K562 (cell line): ENCODE results near the gene SCT. TPM values are rescaled to one million over a fixed set of nuclear protein-coding genes. Genes with fewer than 3 reads are reported as not detected.
A peak's percentile ranks its signal among the peaks of the same experiment; 100 is the strongest.

Source experiments
- ATAC-seq: fragments of 200-7000 bp; cut with Tn5 transposase; 3 replicates; pipeline ENCODE4 v1.9.1; 2020; ENCODE audit warnings: moderate library complexity
- BruUV-seq: library from RNA; stranded (reverse); fragments of 400-500 nt; replicated peaks from 2 replicates; lab custom pipeline; 2021; lab: Mats Ljungman, UMichigan
- CTCF ChIA-PET: fragments of 300-600 bp; formaldehyde crosslinking; extraction: SDS; loops from one replicate; lab custom pipeline; 2021; ENCODE audit warnings: low intra/inter-chr PET ratio; lab: Yijun Ruan, JAX
- POLR2A ChIA-PET: fragments of 300-600, 350-650 bp; sonication (Branson Sonifier 250); formaldehyde crosslinking; extraction: SDS; loops from one replicate; lab custom pipeline; 2021; ENCODE audit warnings: antibody characterized with exemption, inconsistent platforms; lab: Yijun Ruan, JAX
- DNase-seq, 4 experiments: peaks; one replicate each; pipeline versions ENCODE4 v3.0.0 to v3.0.0-alpha.2; 2011 to 2018; ENCODE audit warnings: low spot score in 3 of 4, mixed read lengths in 3 of 4; ENCODE audit errors: extremely low read depth in 1 of 4
- FAIRE-seq: peaks from 2 replicates; lab custom pipeline; 2011; peaks lifted over from hg19 to GRCh38; lab: Jason Lieb, UNC
- H2AFZ ChIP-seq: 2 replicates; pipeline ENCODE4 v1.6.0; 2011; ENCODE audit warnings: low read depth, low read length, control low read depth, inconsistent platforms
- H3K27ac ChIP-seq: fragments of 200-600 bp; 3 replicates; pipeline ENCODE4 v1.8.0; 2011; ENCODE audit warnings: low read depth, mild to moderate bottlenecking, control low read depth, inconsistent platforms, low read length, moderate library complexity, mixed read lengths; ENCODE audit errors: extremely low read depth
- H3K27me3 ChIP-seq, 2 experiments: fragments of 300-600 bp in 1 of 2; 2 replicates in 1 of 2; 3 replicates in 1 of 2; pipeline versions ENCODE4 v1.6.0 to v1.8.0; 2011; ENCODE audit warnings: inconsistent platforms in 2 of 2, low read length in 2 of 2, mild to moderate bottlenecking in 1 of 2, mixed read lengths in 1 of 2, moderate library complexity in 1 of 2; ENCODE audit not compliant: control insufficient read depth in 2 of 2, insufficient read depth in 2 of 2
- H3K36me3 ChIP-seq: fragments of 300-600 bp; 3 replicates; pipeline ENCODE4 v1.8.0; 2011; ENCODE audit warnings: mild to moderate bottlenecking, low read length, inconsistent platforms; ENCODE audit not compliant: control insufficient read depth, insufficient read depth
- H3K4me1 ChIP-seq, 2 experiments: fragments of 200-600 bp in 1 of 2; replicated peaks in 1 of 2; 2 replicates in 1 of 2; 3 replicates in 1 of 2; pipeline versions ENCODE4 v1.5.1 to v1.8.0; 2011; ENCODE audit warnings: inconsistent platforms in 2 of 2, low read length in 2 of 2, mild to moderate bottlenecking in 1 of 2, mixed read lengths in 1 of 2, moderate library complexity in 1 of 2; ENCODE audit not compliant: control insufficient read depth in 2 of 2, insufficient read depth in 2 of 2
- H3K4me2 ChIP-seq: 2 replicates; pipeline ENCODE4 v1.6.1; 2011; ENCODE audit warnings: low read length, control low read depth, inconsistent platforms, mixed read lengths; ENCODE audit not compliant: insufficient read depth
- H3K4me3 ChIP-seq: fragments of 200-600 bp; sonication (generic), shearing (Covaris generic); 2 replicates; pipeline ENCODE4 v1.5.1; 2016; ENCODE audit warnings: control low read depth, inconsistent platforms
- H3K79me2 ChIP-seq: fragments of 200-600 bp; 3 replicates; pipeline ENCODE4 v1.8.0; 2011; ENCODE audit warnings: low read length, inconsistent platforms; ENCODE audit not compliant: control insufficient read depth, insufficient read depth
- H3K9ac ChIP-seq, 2 experiments: 2 replicates each; pipeline versions ENCODE4 v1.6.0 to v1.6.1; 2011; ENCODE audit warnings: low read depth in 2 of 2, low read length in 2 of 2, control low read depth in 1 of 2, inconsistent platforms in 1 of 2, mild to moderate bottlenecking in 1 of 2, mixed read lengths in 1 of 2; ENCODE audit not compliant: insufficient read depth in 1 of 2
- H3K9me1 ChIP-seq: one replicate; pipeline ENCODE4 v1.6.0; 2011; ENCODE audit warnings: inconsistent platforms, mild to moderate bottlenecking, low read length, moderate library complexity; ENCODE audit not compliant: control insufficient read depth, insufficient read depth
- H3K9me3 ChIP-seq: replicated peaks from 2 replicates; pipeline ENCODE4 v1.5.1; 2011; ENCODE audit warnings: low read depth, low read length, inconsistent platforms; ENCODE audit not compliant: control insufficient read depth, insufficient read depth
- H4K20me1 ChIP-seq: replicated peaks from 2 replicates; pipeline ENCODE4 v1.6.1; 2011; ENCODE audit warnings: low read length, inconsistent platforms, mixed read lengths; ENCODE audit not compliant: control insufficient read depth, insufficient read depth
- KDM2B ChIP-seq: fragments of 250-450 bp; sonication (Bioruptor Pico); IDR thresholded peaks from 2 replicates; pipeline ENCODE4 v1.8.0; 2021; ENCODE audit warnings: mild to moderate bottlenecking, moderate library complexity
- MEIS2 ChIP-seq: fragments of 450-650 bp; IDR thresholded peaks from 2 replicates; pipeline ENCODE4 v1.6.1; 2014; ENCODE audit warnings: mild to moderate bottlenecking; ENCODE audit not compliant: partially characterized antibody
- POLR2G ChIP-seq: fragments of 200-400 bp; formaldehyde crosslinking; IDR thresholded peaks from 2 replicates; pipeline ENCODE4 v1.6.1; 2017; ENCODE audit warnings: low read depth, mild to moderate bottlenecking, antibody characterized with exemption, low read length, moderate library complexity
- RBM22 ChIP-seq: fragments of 200-400 bp; formaldehyde crosslinking; IDR thresholded peaks from 2 replicates; pipeline ENCODE4 v1.6.1; 2018; ENCODE audit warnings: low read length, low read depth; ENCODE audit not compliant: poor library complexity, severe bottlenecking
- RFX1 ChIP-seq: fragments of 450-650 bp; IDR thresholded peaks from 2 replicates; pipeline ENCODE4 v1.6.1; 2016; ENCODE audit warnings: mild to moderate bottlenecking, moderate library complexity
- SMC3 ChIP-seq: conservative IDR thresholded peaks from 2 replicates; pipeline ENCODE4 v1.6.1; 2011; ENCODE audit warnings: low read depth, low read length, improper control_type of control experiment; ENCODE audit not compliant: insufficient read depth
- SP1 ChIP-seq: sonication (generic); formaldehyde crosslinking; IDR thresholded peaks from 2 replicates; pipeline ENCODE4 v1.8.1; 2022; ENCODE audit warnings: mild to moderate bottlenecking, missing genetic modification reagents
- ZNF449 ChIP-seq: fragments of 250-450 bp; sonication (Bioruptor Pico); IDR thresholded peaks from 2 replicates; pipeline ENCODE4 v1.8.0; 2022; ENCODE audit warnings: moderate library complexity, mild to moderate bottlenecking, inconsistent platforms
- ZNF707 ChIP-seq: fragments of 250-450 bp; sonication (Bioruptor Pico); conservative IDR thresholded peaks from 2 replicates; pipeline ENCODE4 v1.8.0; 2022; ENCODE audit warnings: inconsistent platforms, mild to moderate bottlenecking, moderate library complexity
- whole genome bisulfite sequencing: fragments of 100-300 bp; shearing (Covaris generic); methylation state at CpG from one replicate; pipeline ENCODE4 v1.1.6; 2016; ENCODE audit warnings: low coverage, mixed read lengths; ENCODE audit not compliant: insufficient coverage; ENCODE audit errors: missing lambda C conversion rate; 5-methylcytosine and 5-hydroxymethylcytosine counted together
- in situ Hi-C: fragments of 300-500 bp; cut with MboI; formaldehyde crosslinking; loops from 4 replicates; pipeline ENCODE4 v1.15.0; 2018; ENCODE audit warnings: inconsistent platforms, mixed read lengths
- intact Hi-C: fragments of 100-400 bp; cut with micrococcal nuclease; formaldehyde crosslinking; loops from 2 replicates; pipeline ENCODE4 v1.14.2; 2022
- polyA plus RNA-seq, 8 experiments: library from polyadenylated mRNA; depleted of rRNA in 4 of 8; stranded (reverse) in 5 of 8; unstranded in 3 of 8; fragments of >200 nt; fragmentation: Nextera tagmentation in 2 of 8; fragmentation: Illumina TruSeq in 1 of 8; extraction: Ambion mirVana in 2 of 8; extraction: Trizol in 1 of 8; gene quantifications; 2 replicates each; pipeline versions ENCODE4 v1.2.1 to v1.2.3, GENCODE V29; 2011 to 2014; ENCODE audit warnings: inconsistent platforms in 1 of 8, missing spikeins in 1 of 8
- total RNA-seq, 7 experiments: library from RNA; depleted of rRNA in 6 of 7; stranded (reverse); fragments of >200 nt in 6 of 7; fragmentation: Illumina TruSeq in 2 of 7; extraction: Trizol in 2 of 7; gene quantifications; 2 replicates each; pipeline versions ENCODE4 v1.2.1 to v1.2.3, GENCODE V29; 2011 to 2021; ENCODE audit warnings: low replicate concordance in 1 of 7

The SCT gene
- total and polyA plus RNA-seq, 9 of the 15 experiments (the other 6 are each of a cell fraction or from before 2014, with no cell fraction given) = not detected

DNA sequence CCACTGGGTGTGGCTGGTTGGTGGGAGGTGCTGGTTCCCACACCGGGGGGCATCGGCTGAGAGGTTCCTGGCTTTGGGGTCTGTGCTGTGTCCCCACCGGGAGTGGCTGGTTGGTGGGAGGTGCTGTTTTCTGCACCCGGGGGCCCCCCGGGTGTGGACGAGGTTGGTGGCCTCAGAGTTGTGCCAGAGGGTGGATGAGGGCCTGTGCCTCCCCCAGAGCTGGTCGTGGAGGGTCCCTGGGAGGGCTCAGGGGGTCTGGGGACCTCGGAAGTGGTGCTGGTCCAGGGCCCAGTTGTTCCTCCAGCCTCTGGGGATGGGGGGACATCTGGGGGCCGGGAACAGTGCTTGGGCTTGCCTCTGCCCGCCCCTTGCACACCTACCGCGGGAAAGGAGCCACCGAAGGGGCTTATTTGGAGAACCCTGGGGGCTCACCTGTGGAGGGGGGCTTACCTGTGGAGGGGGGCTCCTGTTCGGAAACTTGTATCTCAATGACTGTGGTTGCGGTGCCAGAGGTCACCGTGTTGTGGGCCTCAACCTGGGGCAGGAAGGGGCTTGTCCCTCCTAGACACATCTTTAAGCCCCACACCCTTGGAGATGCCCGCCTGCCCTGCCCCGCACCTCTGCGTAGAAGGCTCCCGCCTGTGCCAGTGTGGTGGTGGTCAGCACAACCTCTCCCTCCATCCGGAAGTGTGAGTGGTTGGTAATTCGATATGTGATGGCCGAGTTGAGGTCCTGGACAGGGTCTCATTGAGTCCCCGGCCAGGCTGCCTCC is 7.9 kb downstream of the SCT start:
- CTCF ChIA-PET = no interaction called here
- ATAC-seq = no peak
- POLR2A ChIA-PET = no interaction called here
- Histone ChIP-seq H4K20me1 (no peaks in the 10 kb centered on the region; the same call in 1 of the 2 replicates), H3K9ac (peak overlapping the region in 1 of 2 experiments; percentile 60; a peak in 2 of 4 replicates), H3K4me2 (no peak overlapping the region), H3K79me2 (peaks cover 4% of the 10 kb centered on the region; the same call in 1 of the 3 replicates), H3K4me1 (peaks cover 8 to 75% of the 10 kb centered on the region in 2 experiments), H2AFZ (no peak overlapping the region), H3K9me1 (peaks cover 6% of the 10 kb centered on the region), H3K4me3 (no peak overlapping the region), H3K9me3 (no peaks in the 10 kb centered on the region), H3K27me3 (no peaks in the 10 kb centered on the region), H3K36me3 (peaks cover 51% of the 10 kb centered on the region; the same call in 2 of the 3 replicates), H3K27ac (no peak overlapping the region)
- intact Hi-C loops = loop anchor here (10.0 kb wide), 1 partner anchor 64 kb away; no protein-coding TSS in a partner anchor
- 90% methylated on average over 23 of the region's 24 CpGs for WGBS
- no TSS peak for BruUV-seq
- DNase-seq = no peak
- TF ChIP-seq ZNF707 = no peak
- TF ChIP-seq KDM2B (CRISPR knock-in tag) = no peak
- no peak for TF ChIP-seq RFX1
- no peak for TF ChIP-seq MEIS2
- TF ChIP-seq SMC3 = no peak
- peak; percentile 57 for TF ChIP-seq POLR2G
- no peak for TF ChIP-seq ZNF449
- TF ChIP-seq RBM22 = peak; percentile 67
- TF ChIP-seq SP1 (CRISPR knock-in tag) = no peak
- no peak for FAIRE-seq
- in situ Hi-C loops = no loop called here
